T-helper 17 cell (primary cell): Measurements from ENCODE around the gene TRIM69. TPM values are rescaled to one million over a fixed set of nuclear protein-coding genes. Genes with fewer than 3 reads are reported as not detected.
"Not testable (repeated sequence)": the region's sequence is repeated elsewhere in the genome, so short reads cannot be mapped to it uniquely, and the experiment has no call there.

Experiments
- ATAC-seq: fragments of 150-1000 bp; cut with Tn5 transposase; 2 replicates; pipeline ENCODE4 v1.10.0; 2021; ENCODE audit warnings: mild to moderate bottlenecking, moderate library complexity
- DNase-seq, 3 donors: peaks; one replicate each; pipeline versions ENCODE4 v3.0.0 to v3.0.0-alpha.2; 2020 to 2021
- H3K9me3 ChIP-seq: one replicate; pipeline ENCODE4 v1.7.0; 2013; ENCODE audit warnings: low read length, mild to moderate bottlenecking; ENCODE audit not compliant: control insufficient read depth, poor library complexity, severe bottlenecking
- H3K27ac Mint-ChIP-seq: one replicate; pipeline ENCODE4 v1.8.0; 2022; ENCODE audit warnings: mild to moderate bottlenecking, moderate library complexity, mixed read lengths
- H3K27me3 Mint-ChIP-seq: one replicate; pipeline ENCODE4 v1.8.0; 2022; ENCODE audit warnings: mixed read lengths
- H3K36me3 Mint-ChIP-seq: one replicate; pipeline ENCODE4 v1.8.0; 2022; ENCODE audit warnings: low read depth, mixed read lengths
- H3K4me1 Mint-ChIP-seq: one replicate; pipeline ENCODE4 v1.8.0; 2022; ENCODE audit warnings: mild to moderate bottlenecking, mixed read lengths
- H3K4me3 Mint-ChIP-seq: one replicate; pipeline ENCODE4 v1.8.0; 2022; ENCODE audit warnings: mild to moderate bottlenecking, moderate library complexity, mixed read lengths
- total RNA-seq, 4 donors: library from RNA in 2 of 4; stranded (reverse) in 2 of 4; gene quantifications; one replicate each; pipeline ENCODE4 v1.2.3 and lab custom pipeline; 2022 to 2026

Gene TRIM69
- total RNA-seq, 2 donors from 2014 or later: 22.2 to 31.7 TPM

- H3K4me1 Mint-ChIP-seq: peaks cover 69% of the 10 kb centered on the region
- H3K4me3 Mint-ChIP-seq: peak overlapping the region; percentile 98
- peaks cover 14% of the 10 kb centered on the region for H3K36me3 Mint-ChIP-seq
- ATAC-seq: peak; percentile 71
- peak in 1 of 3 donors; percentile 43 for DNase-seq
- H3K27me3 Mint-ChIP-seq: no peaks in the 10 kb centered on the region
- H3K27ac Mint-ChIP-seq: peak overlapping the region; percentile 100
- no peaks in the 10 kb centered on the region for H3K9me3 ChIP-seq
Observed at GRCh38 chr15:44719293-44719999, 16.9 kb upstream of the TRIM69 start.

- not testable (repeated sequence) for DNase-seq, ATAC-seq, H3K36me3 Mint-ChIP-seq, H3K9me3 ChIP-seq, H3K27me3 Mint-ChIP-seq
- peaks cover 70% of the 10 kb centered on the region for H3K4me1 Mint-ChIP-seq
- H3K4me3 Mint-ChIP-seq: peak overlapping the region; percentile 98
- peak overlapping the region; percentile 100 for H3K27ac Mint-ChIP-seq
Observed at GRCh38 chr15:44720000-44720435, 16.3 kb upstream of the TRIM69 start.

- H3K4me3 Mint-ChIP-seq: peak overlapping the region; percentile 98
- H3K9me3 ChIP-seq: no peaks in the 10 kb centered on the region
- peaks cover 68% of the 10 kb centered on the region for H3K4me1 Mint-ChIP-seq
- H3K27ac Mint-ChIP-seq: peak overlapping the region; percentile 100
- ATAC-seq: peak; percentile 5
- DNase-seq: no peak
- H3K36me3 Mint-ChIP-seq: peaks cover 4% of the 10 kb centered on the region
- no peaks in the 10 kb centered on the region for H3K27me3 Mint-ChIP-seq
Observed at GRCh38 chr15:44720460-44721176, 15.7 kb upstream of the TRIM69 start.

GRCh38 chr15:44722011-44722410 is 14.3 kb upstream of the TRIM69 start:
- peaks cover 2% of the 10 kb centered on the region for H3K36me3 Mint-ChIP-seq
- no peak for DNase-seq
- ATAC-seq: no peak
- H3K27ac Mint-ChIP-seq: peak overlapping the region; percentile 100
- peaks cover 64% of the 10 kb centered on the region for H3K4me1 Mint-ChIP-seq
- peak overlapping the region; percentile 64 for H3K4me3 Mint-ChIP-seq
- no peaks in the 10 kb centered on the region for H3K9me3 ChIP-seq
- no peaks in the 10 kb centered on the region for H3K27me3 Mint-ChIP-seq

- ATAC-seq: no peak
- peak overlapping the region; percentile 99 for H3K27ac Mint-ChIP-seq
- no peaks in the 10 kb centered on the region for H3K36me3 Mint-ChIP-seq
- no peaks in the 10 kb centered on the region for H3K27me3 Mint-ChIP-seq
- peak overlapping the region; percentile 89 for H3K4me3 Mint-ChIP-seq
- H3K9me3 ChIP-seq: no peaks in the 10 kb centered on the region
- DNase-seq: no peak
- H3K4me1 Mint-ChIP-seq: peaks cover 52% of the 10 kb centered on the region
Observed at GRCh38 chr15:44726136-44726535, 10.2 kb upstream of the TRIM69 start.

- DNase-seq (peak; percentile 34 to 69 (median 49)), ATAC-seq (peak; percentile 63)
- Mint-ChIP-seq H3K4me1 (peaks cover 52% of the 10 kb centered on the region), H3K27ac (peak overlapping the region; percentile 99), H3K4me3 (peak overlapping the region; percentile 89), H3K36me3 (no peaks in the 10 kb centered on the region), H3K27me3 (no peaks in the 10 kb centered on the region)
- no peaks in the 10 kb centered on the region for H3K9me3 ChIP-seq
Observed at GRCh38 chr15:44726568-44727484, 9.5 kb upstream of the TRIM69 start.

GRCh38 chr15:44727485-44728231 is 8.7 kb upstream of the TRIM69 start:
- no peaks in the 10 kb centered on the region for H3K36me3 Mint-ChIP-seq
- DNase-seq (no peak), ATAC-seq (no peak)
- peak overlapping the region; percentile 55 for H3K4me3 Mint-ChIP-seq
- H3K27ac Mint-ChIP-seq: peak overlapping the region; percentile 99
- no peaks in the 10 kb centered on the region for H3K9me3 ChIP-seq
- no peaks in the 10 kb centered on the region for H3K27me3 Mint-ChIP-seq
- H3K4me1 Mint-ChIP-seq: peaks cover 55% of the 10 kb centered on the region

- Mint-ChIP-seq H3K4me1 (peaks cover 55% of the 10 kb centered on the region), H3K4me3 (peak overlapping the region; percentile 97), H3K27ac (peak overlapping the region; percentile 99)
- not testable (repeated sequence) for ATAC-seq, H3K27me3 Mint-ChIP-seq, H3K36me3 Mint-ChIP-seq, DNase-seq, H3K9me3 ChIP-seq
Observed at GRCh38 chr15:44728232-44728575, 8.1 kb upstream of the TRIM69 start.

- DNase-seq: peak; percentile 84 to 88 (median 86)
- H3K27me3 Mint-ChIP-seq: no peaks in the 10 kb centered on the region
- ATAC-seq: peak; percentile 83
- H3K9me3 ChIP-seq: no peaks in the 10 kb centered on the region
- H3K27ac Mint-ChIP-seq: peak overlapping the region; percentile 99
- H3K4me3 Mint-ChIP-seq: peak overlapping the region; percentile 97
- no peaks in the 10 kb centered on the region for H3K36me3 Mint-ChIP-seq
- H3K4me1 Mint-ChIP-seq: peaks cover 56% of the 10 kb centered on the region
Observed at GRCh38 chr15:44728576-44729407, 7.5 kb upstream of the TRIM69 start.

GRCh38 chr15:44729408-44730127 is 6.8 kb upstream of the TRIM69 start:
- ATAC-seq: peak; percentile 6
- Mint-ChIP-seq H3K4me1 (peaks cover 53% of the 10 kb centered on the region), H3K36me3 (no peaks in the 10 kb centered on the region), H3K27ac (peak overlapping the region; percentile 99), H3K27me3 (no peaks in the 10 kb centered on the region), H3K4me3 (peak overlapping the region; percentile 97)
- DNase-seq: no peak
- H3K9me3 ChIP-seq: no peaks in the 10 kb centered on the region

- ATAC-seq: peak; percentile 36
- H3K27me3 Mint-ChIP-seq: no peaks in the 10 kb centered on the region
- H3K4me3 Mint-ChIP-seq: peak overlapping the region; percentile 92
- H3K9me3 ChIP-seq: no peaks in the 10 kb centered on the region
- H3K4me1 Mint-ChIP-seq: peaks cover 41% of the 10 kb centered on the region
- peak overlapping the region; percentile 97 for H3K27ac Mint-ChIP-seq
- H3K36me3 Mint-ChIP-seq: no peaks in the 10 kb centered on the region
- DNase-seq: no peak
Observed at GRCh38 chr15:44734839-44735481, 1.4 kb upstream of the TRIM69 start.
